Measurements from ENCODE around the gene HYCC1.
"Not testable (repeated sequence)": the region's sequence is repeated elsewhere in the genome, so short reads cannot be mapped to it uniquely, and the experiment has no call there.

Gene HYCC1

GRCh38 chr7:22980422-22980821 is 33.5 kb downstream of the HYCC1 start:
- H3K9me3 Mint-ChIP-seq: no peaks in the 10 kb centered on the region
- peaks cover 32% of the 10 kb centered on the region for H3K36me3 Mint-ChIP-seq (ENCODE audit: low read depth)
- H3K27ac Mint-ChIP-seq: peak overlapping the region; percentile 22
- no peak for DNase-seq
- H3K27me3 Mint-ChIP-seq: no peaks in the 10 kb centered on the region
- peaks cover 14% of the 10 kb centered on the region for H3K4me1 Mint-ChIP-seq (ENCODE audit: low read depth)
- H3K4me3 Mint-ChIP-seq: no peak overlapping the region

GRCh38 chr7:22979861-22980260 is 34.1 kb downstream of the HYCC1 start:
- Mint-ChIP-seq H3K4me3 (no peak overlapping the region), H3K9me3 (no peaks in the 10 kb centered on the region), H3K4me1 (ENCODE audit: low read depth) (peaks cover 15% of the 10 kb centered on the region), H3K27me3 (no peaks in the 10 kb centered on the region), H3K36me3 (ENCODE audit: low read depth) (peaks cover 37% of the 10 kb centered on the region), H3K27ac (no peak overlapping the region)
- no peak for DNase-seq

GRCh38 chr7:22979251-22979650 is 34.7 kb downstream of the HYCC1 start:
- Mint-ChIP-seq H3K27me3 (no peaks in the 10 kb centered on the region), H3K27ac (no peak overlapping the region), H3K36me3 (ENCODE audit: low read depth) (peaks cover 43% of the 10 kb centered on the region), H3K4me1 (ENCODE audit: low read depth) (peaks cover 19% of the 10 kb centered on the region), H3K4me3 (no peak overlapping the region), H3K9me3 (no peaks in the 10 kb centered on the region)
- no peak for DNase-seq

GRCh38 chr7:22974636-22975035 is 39.3 kb downstream of the HYCC1 start:
- not testable (repeated sequence) for H3K4me1 Mint-ChIP-seq (ENCODE audit: low read depth)
- H3K36me3 Mint-ChIP-seq (ENCODE audit: low read depth): peaks cover 62% of the 10 kb centered on the region

GRCh38 chr7:22972207-22972606 is 41.7 kb downstream of the HYCC1 start:
- Mint-ChIP-seq H3K27me3 (no peaks in the 10 kb centered on the region), H3K27ac (no peak overlapping the region), H3K4me3 (no peak overlapping the region), H3K9me3 (no peaks in the 10 kb centered on the region), H3K36me3 (ENCODE audit: low read depth) (peaks cover 65% of the 10 kb centered on the region), H3K4me1 (ENCODE audit: low read depth) (peaks cover 6% of the 10 kb centered on the region)
- no peak for DNase-seq

More at GRCh38 chr7:22974636-22975035, 39.3 kb downstream of the HYCC1 start:
- not testable (repeated sequence) for H3K4me3 Mint-ChIP-seq, H3K27ac Mint-ChIP-seq, H3K27me3 Mint-ChIP-seq, H3K9me3 Mint-ChIP-seq, DNase-seq

- peaks cover 39% of the 10 kb centered on the region for H3K36me3 Mint-ChIP-seq (ENCODE audit: low read depth)
- no peaks in the 10 kb centered on the region for H3K4me1 Mint-ChIP-seq (ENCODE audit: low read depth)
- DNase-seq: no peak
- no peak overlapping the region for H3K27ac Mint-ChIP-seq
- no peak overlapping the region for H3K4me3 Mint-ChIP-seq
- no peaks in the 10 kb centered on the region for H3K9me3 Mint-ChIP-seq
- H3K27me3 Mint-ChIP-seq: no peaks in the 10 kb centered on the region
Measured at GRCh38 chr7:22969010-22969431, 44.9 kb downstream of the HYCC1 start.

Measured in activated T-cell treated with anti-CD3 and anti-CD28 coated beads, Interleukin-2, amount 50 U/mL, for 24 hours (primary cell).